C4-2B (cell line): ENCODE measurements around the gene KIAA0753.

Experiments used
- H3K27ac ChIP-seq: fragments of 450-650 bp; 2 replicates; pipeline ENCODE4 v1.5.1; 2017
- CTCF ChIP-seq: fragments of 450-650 bp; conservative IDR thresholded peaks from 2 replicates; pipeline ENCODE4 v1.5.1; 2017; ENCODE audit warnings: mild to moderate bottlenecking
- ZFX ChIP-seq: fragments of 450-650 bp; IDR thresholded peaks from 2 replicates; pipeline ENCODE4 v1.6.1; 2017

KIAA0753 gene

GRCh38 chr17:6560496-6560895 lies 80.0 kb downstream of the KIAA0753 start:
- TF ChIP-seq CTCF (no peak), ZFX (no peak)
- no peak overlapping the region for H3K27ac ChIP-seq

- TF ChIP-seq ZFX (no peak), CTCF (no peak)
Observed at GRCh38 chr17:6559753-6560215, 80.7 kb downstream of the KIAA0753 start.

GRCh38 chr17:6558932-6559752 lies 81.4 kb downstream of the KIAA0753 start:
- no peak for TF ChIP-seq CTCF
- TF ChIP-seq ZFX: no peak
- no peak overlapping the region for H3K27ac ChIP-seq

More at GRCh38 chr17:6559753-6560215, 80.7 kb downstream of the KIAA0753 start:
- no peak overlapping the region for H3K27ac ChIP-seq

- no peak for TF ChIP-seq ZFX
- no peak for TF ChIP-seq CTCF
- no peak overlapping the region for H3K27ac ChIP-seq
Observed at GRCh38 chr17:6558276-6558675, 82.2 kb downstream of the KIAA0753 start.

GRCh38 chr17:6557040-6557438 lies 83.5 kb downstream of the KIAA0753 start:
- TF ChIP-seq CTCF (no peak), ZFX (no peak)
- no peak overlapping the region; the same call in 1 of the 2 replicates for H3K27ac ChIP-seq

GRCh38 chr17:6556121-6557039 lies 84.1 kb downstream of the KIAA0753 start, which contains the start of gene PITPNM3:
Gene PITPNM3, minus strand, starts transcription at chr17:6556555. Its CDS starts 149 bp downstream, at chr17:6556406.
- peak within 1 kb of the TSS; percentile 20; the same call in 1 of the 2 replicates for H3K27ac ChIP-seq

More at GRCh38 chr17:6556121-6557039, 84.1 kb downstream of the KIAA0753 start, which contains the start of gene PITPNM3:
- no peak for TF ChIP-seq CTCF
- TF ChIP-seq ZFX: peak; percentile 15; the same call in 1 of the 2 replicates
